Dermis microvascular lymphatic vessel endothelial cell (primary cell): ENCODE measurements around the gene ARSJ. TPM values are rescaled to one million over a fixed set of nuclear protein-coding genes. Genes with fewer than 3 reads are reported as not detected.
A peak's percentile ranks its signal among the peaks of the same experiment; 100 is the strongest.

Source experiments
- DNase-seq, 2 donors: peaks; one replicate each; pipeline versions ENCODE4 v3.0.0 to v3.0.0-alpha.2; 2010; ENCODE audit warnings: low read depth in 2 of 2
- total RNA-seq: library from RNA; depleted of rRNA; stranded (reverse); fragments of >200 nt; gene quantifications from 2 replicates; pipeline ENCODE4 v1.2.1, GENCODE V29; 2014

The ARSJ gene
- total RNA-seq, 1 donor from 2014 or later, result 15.3 TPM

- DNase-seq, result peak in 1 of 2 donors; percentile 38
These were observed 77.3 kb downstream of the ARSJ start for GRCh38 chr4:113901994-113902787.

GRCh38 chr4:113899271-113900070, 80.0 kb downstream of the ARSJ start:
- no peak for DNase-seq

- DNase-seq, result peak in 1 of 2 donors; percentile 46
These were observed 85.9 kb downstream of the ARSJ start for GRCh38 chr4:113893546-113893945.

- DNase-seq, result no peak
These were observed 91.4 kb downstream of the ARSJ start for GRCh38 chr4:113888006-113888405.

GRCh38 chr4:113885291-113885690, 94.2 kb downstream of the ARSJ start:
- DNase-seq, result peak in 1 of 2 donors; percentile 58

GRCh38 chr4:113884655-113885054, 94.8 kb downstream of the ARSJ start:
- no peak for DNase-seq

- peak; percentile 76 to 93 for DNase-seq
These were observed 96.8 kb downstream of the ARSJ start for GRCh38 chr4:113882668-113883067.

- DNase-seq, result peak in 1 of 2 donors; percentile 19
These were observed 98.2 kb downstream of the ARSJ start for GRCh38 chr4:113881256-113881655.

- no peak for DNase-seq
These were observed 99.0 kb downstream of the ARSJ start for GRCh38 chr4:113880240-113881028.

GRCh38 chr4:113878668-113879067, 100.8 kb downstream of the ARSJ start:
- DNase-seq, result peak; percentile 15 to 62

- no peak for DNase-seq
These were observed 105.0 kb downstream of the ARSJ start for GRCh38 chr4:113874480-113874879.

GRCh38 chr4:113873508-113873907, 105.9 kb downstream of the ARSJ start:
- DNase-seq, result no peak

GRCh38 chr4:113872426-113873260, 106.8 kb downstream of the ARSJ start:
- DNase-seq, result no peak

- no peak for DNase-seq
These were observed 108.4 kb downstream of the ARSJ start for GRCh38 chr4:113871080-113871479.

GRCh38 chr4:113869743-113870375, 109.6 kb downstream of the ARSJ start:
- DNase-seq, result peak in 1 of 2 donors; percentile 58

- no peak for DNase-seq
These were observed 112.8 kb downstream of the ARSJ start for GRCh38 chr4:113866611-113867010.

- no peak for DNase-seq
These were observed 120.5 kb downstream of the ARSJ start for GRCh38 chr4:113858924-113859323.

- DNase-seq, result no peak
These were observed 127.6 kb downstream of the ARSJ start for GRCh38 chr4:113851816-113852215.
